ENCODE data around the gene RHBDL3. TPM values are rescaled to one million over a fixed set of nuclear protein-coding genes. Genes with fewer than 3 reads are reported as not detected.

The RHBDL3 gene
- total and polyA plus RNA-seq, 2 experiments from 2014 or later = 0.28 to 0.70 TPM

DNA sequence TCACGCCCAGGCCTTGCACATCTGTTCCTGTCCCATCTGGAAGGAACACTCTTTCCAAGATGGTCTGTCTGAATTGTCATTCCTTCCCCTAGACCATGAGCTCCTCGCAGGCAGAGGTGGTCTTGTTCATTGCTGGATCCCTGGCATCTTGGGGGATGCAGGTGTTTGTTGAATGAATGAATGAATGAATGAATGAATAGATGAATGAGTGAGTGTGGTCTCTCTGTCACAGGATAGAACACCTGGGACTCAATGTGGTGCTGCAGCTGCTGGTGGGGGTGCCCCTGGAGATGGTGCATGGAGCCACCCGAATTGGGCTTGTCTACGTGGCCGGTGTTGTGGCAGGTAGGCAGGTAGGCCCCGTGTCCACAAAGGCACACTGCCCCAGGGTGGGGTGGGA lies 32.2 kb downstream of the RHBDL3 start:
- WGBS (ENCODE audit: low lambda C conversion rate, missing lambda C conversion rate) = 96% methylated on average over 6 of the region's 6 CpGs

DNA sequence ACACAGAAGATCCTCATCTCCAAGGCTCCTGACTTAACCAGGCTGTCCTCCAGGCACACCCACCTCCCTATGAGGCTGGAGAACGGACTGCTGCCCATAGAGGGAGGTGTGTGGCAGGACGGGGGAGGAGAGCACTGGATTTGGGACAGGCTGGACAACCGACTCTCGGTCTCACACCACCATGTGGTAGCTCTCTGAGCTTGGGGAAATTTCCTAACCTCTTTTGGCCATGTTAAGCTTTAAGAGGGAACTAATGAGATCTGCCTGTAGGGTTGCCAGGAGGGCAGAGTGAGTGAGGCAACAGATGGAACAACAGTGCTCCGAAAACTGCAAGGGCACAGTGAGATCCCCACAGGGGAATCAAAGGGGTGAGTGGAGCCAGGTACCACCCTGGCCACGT lies 32.7 kb downstream of the RHBDL3 start:
- 90% methylated on average over 6 of the region's 6 CpGs for WGBS (ENCODE audit: low lambda C conversion rate, missing lambda C conversion rate)
- H3K4me1 ChIP-seq (ENCODE audit: insufficient read depth) = peaks cover 4% of the 10 kb centered on the region
- no peaks in the 10 kb centered on the region for H3K27me3 ChIP-seq
- no peak for DNase-seq (ENCODE audit: low spot score)
- H3K79me2 ChIP-seq = no peaks in the 10 kb centered on the region
- no peak overlapping the region for H3K4me3 ChIP-seq
- no peaks in the 10 kb centered on the region for H4K20me1 ChIP-seq (ENCODE audit: insufficient read depth, poor library complexity, severe bottlenecking)
- peak overlapping the region; percentile 35 for H2AFZ ChIP-seq
- no peaks in the 10 kb centered on the region for H3K9me3 ChIP-seq (ENCODE audit: low read depth)
- no peaks in the 10 kb centered on the region for H3K36me3 ChIP-seq (replicated peaks; ENCODE audit: insufficient read depth, low read depth)
- no peak overlapping the region for H3K4me2 ChIP-seq
- H3K9me2 ChIP-seq (replicated peaks; ENCODE audit: insufficient read depth) = no peaks in the 10 kb centered on the region
- TF ChIP-seq, protein P1, sequence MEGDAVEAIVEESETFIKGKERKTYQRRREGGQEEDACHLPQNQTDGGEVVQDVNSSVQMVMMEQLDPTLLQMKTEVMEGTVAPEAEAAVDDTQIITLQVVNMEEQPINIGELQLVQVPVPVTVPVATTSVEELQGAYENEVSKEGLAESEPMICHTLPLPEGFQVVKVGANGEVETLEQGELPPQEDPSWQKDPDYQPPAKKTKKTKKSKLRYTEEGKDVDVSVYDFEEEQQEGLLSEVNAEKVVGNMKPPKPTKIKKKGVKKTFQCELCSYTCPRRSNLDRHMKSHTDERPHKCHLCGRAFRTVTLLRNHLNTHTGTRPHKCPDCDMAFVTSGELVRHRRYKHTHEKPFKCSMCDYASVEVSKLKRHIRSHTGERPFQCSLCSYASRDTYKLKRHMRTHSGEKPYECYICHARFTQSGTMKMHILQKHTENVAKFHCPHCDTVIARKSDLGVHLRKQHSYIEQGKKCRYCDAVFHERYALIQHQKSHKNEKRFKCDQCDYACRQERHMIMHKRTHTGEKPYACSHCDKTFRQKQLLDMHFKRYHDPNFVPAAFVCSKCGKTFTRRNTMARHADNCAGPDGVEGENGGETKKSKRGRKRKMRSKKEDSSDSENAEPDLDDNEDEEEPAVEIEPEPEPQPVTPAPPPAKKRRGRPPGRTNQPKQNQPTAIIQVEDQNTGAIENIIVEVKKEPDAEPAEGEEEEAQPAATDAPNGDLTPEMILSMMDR (IDR thresholded peaks at IDR 0.05; ENCODE audit: poor library complexity) = no peak
- TF ChIP-seq EZH2 (IDR thresholded peaks at IDR 0.05; ENCODE audit: borderline replicate concordance) = no peak
- TF ChIP-seq EZH2phosphoT487 (IDR thresholded peaks at IDR 0.05; ENCODE audit: low read depth, severe bottlenecking, unreplicated experiment) = no peak
- H3K27ac ChIP-seq = peak overlapping the region; percentile 51

More for the DNA sequence above, 32.2 kb downstream of the RHBDL3 start:
- Histone ChIP-seq H3K9me3 (ENCODE audit: low read depth) (no peaks in the 10 kb centered on the region), H3K4me2 (no peak overlapping the region), H3K79me2 (no peaks in the 10 kb centered on the region), H3K27ac (no peak overlapping the region), H2AFZ (no peak overlapping the region), H3K4me3 (no peak overlapping the region), H4K20me1 (ENCODE audit: insufficient read depth, poor library complexity, severe bottlenecking) (no peaks in the 10 kb centered on the region), H3K9me2 (replicated peaks; ENCODE audit: insufficient read depth) (no peaks in the 10 kb centered on the region), H3K4me1 (ENCODE audit: insufficient read depth) (peaks cover 4% of the 10 kb centered on the region), H3K27me3 (no peaks in the 10 kb centered on the region), H3K36me3 (replicated peaks; ENCODE audit: insufficient read depth, low read depth) (no peaks in the 10 kb centered on the region)
- DNase-seq (ENCODE audit: low spot score) = no peak
- TF ChIP-seq EZH2phosphoT487 (IDR thresholded peaks at IDR 0.05; ENCODE audit: low read depth, severe bottlenecking, unreplicated experiment) (no peak), EZH2 (IDR thresholded peaks at IDR 0.05; ENCODE audit: borderline replicate concordance) (no peak)
- TF ChIP-seq, protein P1 (IDR thresholded peaks at IDR 0.05; ENCODE audit: poor library complexity) = no peak

DNA sequence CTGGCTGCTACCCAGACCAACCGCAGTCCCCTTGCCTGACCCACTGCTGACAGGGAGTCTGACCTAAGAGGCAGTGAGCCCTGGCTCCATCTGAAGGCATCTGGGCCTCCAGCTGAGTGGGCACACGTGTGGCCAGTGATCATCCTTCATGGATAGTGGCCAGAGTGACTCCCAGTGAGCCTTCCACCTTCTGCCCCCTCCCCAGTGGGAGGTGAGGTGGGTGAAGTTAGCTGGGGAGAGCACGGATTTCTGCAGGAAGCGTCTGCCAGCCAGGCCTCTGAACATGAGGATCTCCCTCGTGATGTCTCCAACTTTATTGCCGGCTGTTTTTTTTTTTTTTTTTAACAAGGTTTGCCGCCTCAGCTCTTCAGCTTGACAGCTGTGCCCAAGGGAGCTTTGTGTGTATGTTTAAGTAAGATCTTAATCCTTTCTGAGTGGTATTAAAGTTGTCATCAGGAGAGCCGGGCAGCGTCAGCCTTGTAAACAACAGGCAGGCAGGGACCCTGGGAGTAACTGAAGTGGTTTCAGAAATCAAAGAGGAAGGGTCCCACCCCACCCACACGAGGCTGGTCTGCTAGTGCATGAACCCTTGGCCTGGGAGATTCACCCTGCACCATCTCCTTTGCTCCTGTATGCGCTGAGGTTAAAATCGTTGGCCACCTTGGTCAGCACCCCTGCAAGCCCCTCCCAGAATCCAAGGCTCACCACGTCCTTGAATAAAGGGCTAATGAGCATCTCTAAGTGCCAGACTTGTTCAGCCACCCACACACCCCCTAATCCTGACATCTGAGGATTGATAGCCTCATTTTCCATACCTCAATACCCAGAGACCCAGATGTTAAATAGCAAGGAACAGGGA lies 33.3 kb downstream of the RHBDL3 start:
- Histone ChIP-seq H3K4me2 (peak overlapping the region; percentile 36), H3K9me3 (ENCODE audit: low read depth) (no peaks in the 10 kb centered on the region), H3K4me3 (no peak overlapping the region), H4K20me1 (ENCODE audit: insufficient read depth, poor library complexity, severe bottlenecking) (no peaks in the 10 kb centered on the region), H3K27me3 (no peaks in the 10 kb centered on the region), H2AFZ (peak overlapping the region; percentile 35), H3K9me2 (replicated peaks; ENCODE audit: insufficient read depth) (no peaks in the 10 kb centered on the region), H3K27ac (peak overlapping the region; percentile 51), H3K36me3 (replicated peaks; ENCODE audit: insufficient read depth, low read depth) (no peaks in the 10 kb centered on the region), H3K79me2 (no peaks in the 10 kb centered on the region), H3K4me1 (ENCODE audit: insufficient read depth) (peaks cover 4% of the 10 kb centered on the region)
- TF ChIP-seq EZH2phosphoT487 (IDR thresholded peaks at IDR 0.05; ENCODE audit: low read depth, severe bottlenecking, unreplicated experiment) = peak; percentile 74
- TF ChIP-seq, protein P1 (IDR thresholded peaks at IDR 0.05; ENCODE audit: poor library complexity) = no peak
- 19% methylated on average over 13 of the region's 13 CpGs for WGBS (ENCODE audit: low lambda C conversion rate, missing lambda C conversion rate)
- peak; percentile 69 for DNase-seq (ENCODE audit: low spot score)

Data from hepatocyte (in vitro differentiated cells).